ENCODE results near the gene ZNF664.

ZNF664 gene

DNA sequence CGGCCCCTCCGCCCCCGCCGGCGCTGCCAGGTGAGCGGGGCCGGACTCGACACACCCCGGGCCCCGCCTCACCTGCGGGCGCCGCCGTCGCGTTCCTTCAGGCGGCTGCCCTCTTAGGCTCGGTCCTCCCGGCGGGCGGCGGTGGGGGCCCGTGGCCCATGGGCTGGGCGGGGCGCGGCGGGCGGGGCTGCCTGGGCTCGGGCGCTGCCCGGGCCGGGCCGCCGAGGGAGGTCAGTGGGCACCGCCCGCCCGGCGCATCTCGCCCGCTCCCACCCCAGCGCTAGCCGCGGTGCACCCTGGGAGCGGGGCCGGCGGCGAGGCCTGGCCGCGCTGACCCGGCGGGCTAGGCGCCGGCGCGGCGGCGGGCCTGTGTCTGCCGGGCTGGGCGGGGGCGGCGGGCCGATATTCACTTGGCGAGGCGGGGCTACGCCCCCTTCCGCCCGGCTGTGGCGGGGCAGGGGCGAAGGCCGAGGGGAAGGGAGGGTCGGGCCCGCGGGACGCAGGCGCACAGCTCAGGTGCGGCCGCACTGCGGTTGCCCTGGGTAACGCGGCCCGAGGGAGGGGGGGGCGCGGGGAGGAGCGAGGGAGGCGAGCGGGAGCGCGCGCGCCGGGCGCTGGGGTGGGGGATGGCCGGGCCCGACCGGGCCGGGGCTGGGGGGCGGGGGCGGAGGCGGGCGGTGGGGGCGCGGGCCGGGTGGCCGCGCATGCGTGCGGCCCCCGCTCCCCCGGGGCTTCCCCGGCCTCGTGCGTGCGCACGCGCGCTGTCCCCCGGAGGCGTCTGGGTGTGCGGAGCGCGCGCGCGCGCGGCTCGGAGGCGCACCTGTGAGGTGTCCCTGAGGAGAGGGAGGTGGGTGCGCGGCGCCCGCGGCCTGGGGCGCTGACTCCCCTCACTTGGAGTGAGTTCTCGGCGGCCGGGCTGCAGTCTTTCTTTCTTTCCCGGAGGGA is at the start of gene ZNF664, which contains the start of gene CCDC92:
ZNF664 (plus strand) TSS at position 759 of the 945 bp plus-strand sequence. CDS start 38,930 bp downstream, outside the sequence.
CCDC92 (minus strand) TSS at position 375 of the 945 bp plus-strand sequence. CDS start 28,526 bp downstream, outside the sequence.
- peak; percentile 68 for DNase-seq

DNA sequence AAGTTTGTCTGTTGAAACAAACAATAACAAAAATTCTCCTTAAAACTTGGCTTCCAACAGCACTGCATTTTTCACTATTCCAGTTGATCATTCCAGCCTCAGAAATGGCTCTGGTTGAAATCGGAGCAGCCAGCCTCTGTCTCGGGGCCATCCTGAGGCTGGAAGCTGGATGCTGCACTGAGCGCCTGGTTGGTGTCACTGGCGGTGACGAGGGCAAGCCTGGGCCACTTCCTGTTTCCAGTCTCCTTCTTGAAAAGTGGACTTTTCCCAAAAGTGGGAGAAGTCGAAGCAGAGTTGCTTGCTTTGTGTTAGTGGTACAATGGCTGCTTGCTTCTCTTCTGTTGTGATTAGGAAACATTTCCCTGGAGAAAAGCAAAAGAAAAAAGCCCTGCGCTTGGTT is 49.1 kb upstream of the ZNF664 start:
- DNase-seq = no peak

DNA sequence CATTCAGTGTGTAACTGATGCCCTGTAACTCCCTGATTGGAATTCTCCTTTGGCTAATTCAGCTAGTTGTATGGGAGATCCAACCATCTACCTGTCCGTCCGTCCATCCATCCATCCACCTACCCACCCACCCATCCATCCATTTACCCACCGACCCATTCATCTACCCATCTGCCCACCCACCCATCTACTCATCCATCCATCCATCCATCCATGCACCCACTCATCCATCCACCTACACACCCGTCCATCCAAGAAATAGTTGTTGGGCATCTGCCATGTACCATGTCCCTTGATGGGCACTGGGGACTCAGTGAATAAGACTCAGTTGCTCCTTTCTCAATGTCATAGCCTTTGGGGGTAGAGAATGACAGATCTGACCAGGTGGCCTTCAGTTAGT is 48.5 kb upstream of the ZNF664 start:
- DNase-seq = no peak

DNA sequence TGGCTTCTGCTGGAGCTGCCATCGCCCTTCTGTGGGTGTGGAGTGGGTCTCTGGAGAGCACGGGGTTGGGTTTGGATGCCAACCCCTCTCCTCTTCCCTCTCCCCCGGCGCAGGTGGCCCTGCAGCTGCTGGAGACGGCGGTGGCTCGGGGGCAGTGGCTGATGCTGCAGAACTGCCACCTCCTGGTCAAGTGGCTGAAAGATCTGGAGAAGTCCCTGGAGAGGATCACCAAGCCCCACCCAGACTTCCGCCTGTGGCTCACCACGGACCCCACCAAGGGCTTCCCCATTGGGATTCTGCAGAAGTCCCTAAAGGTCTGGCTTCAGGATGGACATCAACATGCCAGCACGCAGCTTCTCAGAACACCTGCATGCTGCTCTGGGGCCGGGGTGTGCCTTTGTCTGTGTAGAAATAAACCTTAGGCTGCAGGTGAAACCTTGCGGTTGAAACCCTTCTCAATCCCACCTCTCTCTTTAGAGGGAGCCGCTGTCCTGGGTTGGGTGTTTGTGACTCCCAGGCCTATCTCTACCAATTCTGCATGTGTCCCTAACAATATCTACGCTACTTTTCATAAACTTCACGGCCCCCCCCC is 44.6 kb upstream of the ZNF664 start:
- DNase-seq = no peak

DNA sequence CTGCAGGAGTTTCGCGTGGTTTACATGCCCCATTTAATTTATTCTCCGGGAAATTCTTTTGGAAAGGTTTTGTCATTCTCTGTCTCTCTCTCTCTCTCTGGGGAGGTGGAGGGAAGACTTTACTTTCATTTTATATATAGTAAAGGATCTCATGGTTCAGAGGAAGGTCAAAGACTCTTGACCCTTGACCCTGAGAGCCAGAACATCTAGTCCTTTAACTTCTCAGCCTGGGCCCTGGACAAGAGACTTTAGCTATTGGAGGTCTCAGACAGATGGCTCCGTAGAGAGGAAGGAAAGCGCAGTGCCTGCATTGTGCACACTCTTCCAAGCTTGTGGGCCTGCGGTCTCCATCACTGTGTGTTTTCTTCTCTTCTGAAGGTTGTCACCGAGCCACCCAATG is 44.1 kb upstream of the ZNF664 start:
- DNase-seq = no peak

DNA sequence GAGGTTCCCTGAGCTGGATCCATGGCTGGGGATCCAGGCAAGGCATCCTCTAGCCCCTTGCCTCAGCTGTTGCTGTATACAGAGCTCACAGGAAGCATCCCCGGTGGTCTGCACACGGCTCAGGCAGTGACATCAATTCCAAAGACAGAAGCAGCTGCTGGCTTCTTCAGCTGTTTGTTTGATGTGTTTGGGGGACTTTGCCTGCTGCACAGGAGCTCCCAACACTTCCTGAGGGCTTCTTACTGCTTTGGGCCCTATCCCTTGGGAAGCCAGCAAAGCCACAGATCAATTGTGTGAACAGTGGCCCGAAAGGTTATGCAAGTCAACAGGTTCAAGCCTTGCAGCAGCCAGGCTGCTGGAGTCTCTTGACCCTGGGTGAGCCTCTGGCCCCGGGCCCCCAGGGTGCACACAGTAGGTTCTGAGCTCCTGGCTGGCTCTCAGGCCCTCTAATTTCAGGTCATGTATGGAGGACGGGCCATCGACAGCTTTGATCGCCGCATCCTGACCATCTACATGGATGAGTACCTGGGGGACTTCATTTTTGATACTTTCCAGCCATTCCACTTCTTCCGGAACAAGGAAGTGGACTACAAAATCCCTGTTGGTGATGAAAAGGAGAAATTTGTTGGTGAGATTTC is 43.0 kb upstream of the ZNF664 start:
- no peak for DNase-seq

DNA sequence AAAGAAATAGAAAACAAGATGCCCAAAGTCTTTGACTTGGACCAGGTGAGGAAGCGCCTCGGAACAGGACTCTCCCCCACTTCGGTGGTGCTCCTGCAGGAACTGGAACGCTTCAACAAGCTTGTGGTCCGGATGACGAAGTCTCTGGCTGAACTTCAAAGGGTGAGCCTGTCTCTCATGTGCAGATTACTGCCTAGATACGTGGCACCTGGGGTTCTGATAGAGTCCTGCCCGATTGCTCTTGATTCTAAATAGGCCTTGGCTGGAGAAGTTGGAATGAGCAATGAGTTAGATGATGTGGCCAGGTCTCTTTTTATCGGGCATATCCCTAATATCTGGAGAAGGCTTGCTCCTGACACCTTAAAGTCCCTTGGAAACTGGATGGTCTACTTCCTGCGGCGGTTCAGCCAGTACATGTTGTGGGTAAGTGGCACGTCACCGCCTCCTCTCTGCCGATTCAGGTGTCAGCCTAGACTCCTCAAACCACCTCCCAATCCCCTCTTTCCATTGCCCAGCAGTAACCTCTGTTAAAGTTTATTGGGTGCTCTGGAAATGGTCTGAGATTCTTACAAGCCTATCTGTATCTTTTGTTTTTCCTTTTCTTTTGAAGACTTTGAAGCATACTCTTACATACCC is 41.2 kb upstream of the ZNF664 start:
- DNase-seq = no peak

DNA sequence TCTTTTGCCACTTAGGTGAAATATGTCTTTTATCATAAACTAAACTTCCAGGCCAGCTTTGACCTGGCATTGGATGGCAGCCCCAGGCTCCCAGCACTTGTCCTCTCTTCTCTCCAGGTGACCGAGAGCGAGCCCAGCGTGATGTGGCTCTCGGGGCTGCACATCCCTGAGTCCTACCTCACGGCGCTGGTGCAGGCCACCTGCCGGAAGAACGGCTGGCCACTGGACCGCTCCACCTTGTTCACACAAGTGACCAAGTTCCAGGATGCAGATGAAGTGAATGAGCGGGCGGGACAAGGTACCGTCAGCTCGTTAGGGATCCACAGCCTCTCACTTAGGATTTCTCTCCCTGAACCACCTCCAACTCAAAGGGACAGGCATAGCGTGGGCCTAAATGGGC is 39.8 kb upstream of the ZNF664 start:
- DNase-seq = no peak

DNA sequence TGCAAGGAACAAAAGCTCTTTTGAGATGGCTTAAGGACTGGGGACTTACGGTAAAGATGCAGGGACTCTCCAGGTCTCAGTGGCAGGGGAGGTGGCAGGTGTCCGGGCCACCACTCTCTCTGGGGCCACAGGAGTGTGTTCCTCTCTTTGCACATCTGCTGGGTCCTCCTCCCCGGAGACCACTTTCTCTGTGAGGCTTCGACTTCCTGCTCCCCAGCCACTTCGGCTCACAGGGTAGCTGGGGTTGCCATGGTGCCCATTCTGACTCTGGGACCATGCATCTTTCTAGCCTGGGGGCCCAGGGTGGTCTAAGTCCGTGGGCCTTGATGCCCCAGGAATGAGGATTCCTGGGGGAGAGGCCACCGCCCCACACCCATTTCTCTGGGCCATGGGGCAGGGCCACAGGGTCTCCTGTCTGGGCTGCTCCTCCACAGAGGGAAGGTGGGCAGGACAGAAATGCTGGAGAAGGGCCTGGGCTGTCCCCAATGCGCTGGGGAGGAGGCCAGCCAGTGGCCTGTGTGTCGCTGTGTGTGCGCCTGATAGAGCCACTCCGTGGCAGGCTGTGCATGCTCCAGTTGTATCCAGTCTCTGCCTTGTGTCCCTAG is 38.9 kb upstream of the ZNF664 start:
- no peak for DNase-seq

DNA sequence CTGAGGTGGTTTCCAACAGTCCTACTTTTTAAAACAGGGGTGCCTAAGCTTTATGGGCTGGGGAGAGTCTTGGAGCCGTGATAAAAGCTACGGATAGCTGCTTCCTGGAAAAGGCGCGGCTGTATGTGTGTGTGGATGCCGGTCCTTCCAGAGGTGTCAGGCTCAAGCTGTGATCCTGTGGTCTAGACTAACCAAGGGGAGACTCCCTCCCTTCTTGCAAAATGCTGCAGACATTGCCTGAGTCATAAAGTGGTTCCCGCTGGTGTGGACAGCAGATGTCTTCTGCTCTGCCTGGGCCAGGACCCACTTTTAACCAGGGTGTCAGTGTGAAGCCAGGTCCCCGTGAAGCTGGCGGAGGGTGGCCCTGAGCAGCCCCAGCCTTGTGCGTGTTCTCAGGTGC is 38.2 kb upstream of the ZNF664 start:
- no peak for DNase-seq

DNA sequence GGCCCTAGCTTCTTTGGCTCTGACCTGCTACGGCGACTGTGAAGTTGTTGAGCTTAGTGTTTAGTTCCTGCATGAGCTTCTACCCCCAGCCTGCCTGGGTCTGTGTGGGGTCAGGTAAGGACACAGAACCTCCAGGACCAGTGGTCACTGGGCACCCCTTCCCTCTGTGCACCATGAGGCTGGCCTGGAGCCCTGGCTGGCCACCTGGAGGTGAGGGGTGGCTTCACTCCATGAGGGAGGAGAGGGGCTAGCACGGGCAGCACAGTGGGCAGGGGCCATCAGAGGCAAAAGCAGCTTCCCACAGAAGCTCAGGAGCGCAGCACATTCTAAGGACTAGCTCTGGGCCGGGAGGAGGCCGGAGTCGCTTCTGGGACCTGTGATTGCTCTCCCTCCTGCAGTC is 37.1 kb upstream of the ZNF664 start:
- DNase-seq = no peak

DNA sequence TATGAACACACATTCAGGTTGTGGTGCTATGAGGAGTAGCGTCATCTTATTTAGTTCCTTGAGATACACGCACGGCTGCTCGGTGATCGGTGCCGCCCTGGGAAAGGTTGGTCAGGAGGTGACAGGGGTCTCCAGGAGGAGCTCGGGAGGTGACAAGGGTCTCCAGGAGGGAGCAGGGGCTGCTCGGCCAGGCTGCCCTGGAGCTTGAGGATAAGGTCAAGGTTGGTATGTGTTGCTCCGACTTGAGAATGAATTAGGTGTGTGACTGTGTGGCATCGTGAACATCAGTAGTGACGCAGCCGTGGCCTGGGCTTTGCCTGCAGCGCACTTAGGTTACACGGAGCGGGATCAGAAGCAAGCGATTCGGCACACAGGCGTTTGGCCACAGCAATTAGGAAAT is 36.5 kb upstream of the ZNF664 start:
- DNase-seq = no peak

DNA sequence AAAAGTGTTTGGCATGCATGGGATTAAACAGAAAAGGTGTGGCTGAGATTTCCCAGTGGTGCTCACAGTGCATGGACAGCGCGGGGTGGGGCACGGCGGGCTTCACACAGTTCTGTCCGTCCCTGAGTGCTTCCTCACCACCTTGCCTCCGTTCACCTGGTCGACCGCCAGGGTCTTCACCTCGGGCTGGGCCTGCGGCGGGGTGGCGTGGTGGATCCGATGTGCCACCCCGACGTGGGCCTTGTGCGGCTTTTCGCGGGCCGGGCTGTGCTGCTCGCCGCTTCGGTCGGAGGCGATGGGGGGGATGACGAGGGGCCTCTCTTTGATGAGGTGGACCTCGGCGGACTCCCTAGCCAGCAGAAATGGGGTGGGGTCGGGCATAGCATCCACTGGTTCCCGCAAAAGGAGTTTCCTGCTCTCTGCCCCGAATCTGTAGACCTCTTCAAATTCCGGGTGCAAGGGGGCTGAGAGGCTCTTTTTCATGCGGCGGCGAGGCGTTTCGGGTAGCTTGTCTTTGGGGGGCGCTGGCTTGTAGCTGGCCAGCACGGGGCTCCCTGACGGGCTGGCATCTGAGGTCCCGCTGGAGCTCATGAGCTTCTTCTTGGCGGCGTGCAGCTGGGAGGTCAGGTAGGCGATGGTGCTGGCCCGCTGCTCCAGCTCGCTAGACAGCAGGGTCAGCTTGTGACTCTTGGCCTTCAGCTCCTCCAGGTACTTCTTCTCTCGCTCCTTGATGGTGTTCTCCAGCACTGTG is 35.9 kb upstream of the ZNF664 start:
- DNase-seq = no peak

DNA sequence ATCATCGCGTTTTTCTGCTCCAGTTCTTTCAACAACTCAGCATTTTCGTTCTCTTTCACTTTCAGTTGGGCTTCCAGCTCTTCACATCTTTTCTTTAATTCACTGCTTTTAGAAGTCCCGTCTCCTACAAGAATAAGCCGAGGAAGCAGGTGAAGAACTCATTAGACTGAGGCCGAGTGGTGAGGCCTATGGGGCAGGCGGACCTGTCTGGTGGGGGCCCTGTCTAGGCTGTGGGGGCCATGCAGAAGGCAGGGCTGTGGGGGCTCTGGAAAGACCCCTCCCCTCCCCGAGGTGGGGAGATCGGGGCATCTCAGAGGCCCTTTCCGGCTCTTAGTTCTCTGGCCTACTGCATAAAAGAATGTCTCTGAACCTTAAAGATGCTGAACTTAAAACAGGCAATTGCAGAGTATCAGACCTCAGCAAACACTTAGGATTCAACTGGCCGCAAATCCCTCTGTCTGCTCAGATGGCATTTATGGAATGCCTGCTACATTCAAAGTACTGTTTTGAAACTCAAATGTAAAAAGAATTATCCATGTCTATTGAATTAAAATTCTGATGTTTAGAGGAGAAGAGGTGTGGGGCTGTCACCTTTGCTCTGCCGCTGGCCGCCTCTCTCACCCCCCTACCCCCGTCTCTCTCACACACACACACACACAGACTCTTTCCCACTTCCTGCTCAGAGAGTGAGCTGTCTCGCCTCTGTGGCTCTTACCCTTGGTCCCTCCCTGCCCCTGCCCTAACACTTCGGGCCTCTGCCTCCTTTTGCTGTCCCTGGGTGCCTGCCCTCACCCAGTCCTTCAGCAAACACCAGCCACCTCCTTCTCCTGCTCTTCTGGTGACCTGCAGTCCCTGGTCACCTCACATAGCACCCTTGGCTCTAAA is 35.1 kb upstream of the ZNF664 start:
- no peak for DNase-seq

DNA sequence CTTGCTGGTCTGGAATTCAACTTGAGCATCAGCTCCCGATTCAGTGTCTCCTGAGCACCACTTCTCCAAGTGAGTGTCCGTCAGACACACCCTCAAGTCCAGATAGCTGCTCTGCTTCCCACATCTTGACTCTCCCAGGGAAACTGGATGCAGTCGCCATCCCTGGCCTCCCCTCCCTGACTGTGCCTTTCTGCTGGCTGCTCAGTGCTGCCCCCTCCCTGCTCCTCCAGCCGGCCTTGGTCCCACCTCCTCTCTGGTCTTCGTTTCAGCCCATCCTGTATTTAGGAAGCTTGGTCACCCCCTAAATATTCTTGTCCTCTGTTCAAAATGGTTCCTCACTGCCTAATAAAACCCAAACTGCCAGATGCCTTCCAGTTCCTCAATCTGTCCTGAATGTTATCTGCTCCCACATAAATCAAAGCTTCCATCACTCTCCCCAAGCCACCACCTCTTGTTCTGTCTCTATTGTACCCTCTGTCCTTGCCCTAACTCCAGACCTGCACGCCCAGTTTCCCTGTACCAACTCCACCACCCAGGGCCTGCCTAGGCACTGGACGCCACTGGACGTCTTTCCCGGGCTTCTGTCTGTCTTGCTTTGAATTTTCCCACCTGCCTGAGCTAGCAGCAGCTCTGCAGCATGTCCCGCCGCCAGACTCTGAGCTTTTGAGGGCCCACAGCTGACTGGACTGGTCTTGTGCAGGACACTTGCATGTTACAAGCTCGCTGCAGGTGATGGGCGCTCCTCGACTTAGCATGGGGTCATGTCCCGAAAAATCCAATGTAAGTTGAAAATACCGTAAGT is 34.1 kb upstream of the ZNF664 start:
- DNase-seq = no peak

DNA sequence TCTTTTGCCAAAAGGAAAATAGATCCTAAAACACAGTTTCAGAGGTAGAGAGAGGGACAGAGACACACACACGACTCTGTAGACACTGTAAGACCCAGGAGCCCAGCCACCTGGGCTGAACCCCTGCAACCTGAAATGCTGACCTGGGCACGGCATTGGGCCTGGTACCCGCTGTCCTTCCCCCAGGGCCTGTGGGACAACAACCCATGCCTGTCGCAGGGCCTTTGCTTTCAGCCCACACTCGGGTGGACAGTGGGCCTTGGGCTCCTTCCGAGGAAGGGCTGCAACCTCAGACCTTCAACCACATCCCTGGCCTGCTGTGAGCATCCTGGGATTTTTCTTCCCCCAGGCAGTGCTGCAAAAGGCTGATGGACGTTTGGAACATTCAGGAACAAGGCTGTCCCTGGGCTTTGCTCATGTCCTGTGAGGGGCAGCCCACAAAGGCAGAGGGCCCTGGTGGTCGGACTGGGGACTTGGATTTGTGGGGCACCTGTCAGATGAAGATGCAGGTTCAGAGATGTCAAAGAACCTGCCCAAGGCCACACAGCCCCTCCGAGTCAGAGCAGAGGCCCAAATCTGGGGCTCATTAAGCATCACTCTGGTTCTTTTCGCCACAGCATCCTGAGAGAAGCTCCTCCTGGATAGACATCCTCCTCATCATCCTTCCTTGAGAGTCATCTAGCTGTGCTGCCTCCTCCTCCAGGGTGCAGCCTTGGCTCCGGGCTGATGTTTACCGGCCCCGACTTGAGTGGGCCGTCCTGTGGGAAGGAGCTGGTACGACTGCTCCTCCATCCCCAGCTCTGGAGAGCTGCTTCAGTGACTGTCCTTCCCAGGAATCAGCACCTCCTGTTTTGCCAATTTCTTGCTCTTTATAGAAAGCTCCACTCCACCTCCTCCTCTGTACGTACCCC is 33.0 kb upstream of the ZNF664 start:
- DNase-seq = no peak

DNA sequence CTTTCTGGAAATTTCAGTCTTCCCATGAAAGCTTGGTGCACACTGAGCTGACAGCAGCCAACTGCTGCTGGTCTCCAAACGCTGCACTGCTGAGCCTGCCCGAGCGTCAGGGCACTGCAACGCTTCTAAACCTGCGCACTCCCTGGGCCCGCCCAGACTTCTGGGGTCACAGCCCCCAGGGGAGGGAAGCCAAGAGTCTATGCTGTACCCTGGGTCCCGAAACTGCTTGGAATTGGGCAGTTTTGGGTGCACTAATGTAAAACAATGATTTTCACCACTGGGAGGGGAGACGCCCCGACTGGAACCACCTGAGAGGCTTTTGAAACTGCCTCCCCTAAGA is 32.4 kb upstream of the ZNF664 start:
- DNase-seq = no peak

DNA sequence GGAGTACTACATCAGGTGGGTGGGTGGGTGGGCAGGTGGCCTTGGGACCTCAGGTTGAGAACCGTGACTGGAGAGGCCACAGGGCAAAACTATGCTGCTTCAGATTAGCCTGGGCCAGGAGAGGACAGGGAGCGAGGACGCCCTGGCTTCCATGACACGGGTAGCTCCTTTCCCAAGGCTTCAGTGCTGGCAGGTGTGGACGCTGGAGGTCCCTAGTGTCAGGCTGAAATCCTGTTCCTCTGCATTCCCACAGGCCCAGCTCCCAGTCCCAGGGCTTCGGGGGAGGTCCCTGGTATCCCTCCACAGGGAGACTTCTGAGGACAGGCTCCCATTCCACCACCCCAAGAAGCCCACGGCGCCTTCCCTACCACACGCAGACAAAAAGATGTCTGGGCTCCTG is 32.0 kb upstream of the ZNF664 start:
- no peak for DNase-seq

DNA sequence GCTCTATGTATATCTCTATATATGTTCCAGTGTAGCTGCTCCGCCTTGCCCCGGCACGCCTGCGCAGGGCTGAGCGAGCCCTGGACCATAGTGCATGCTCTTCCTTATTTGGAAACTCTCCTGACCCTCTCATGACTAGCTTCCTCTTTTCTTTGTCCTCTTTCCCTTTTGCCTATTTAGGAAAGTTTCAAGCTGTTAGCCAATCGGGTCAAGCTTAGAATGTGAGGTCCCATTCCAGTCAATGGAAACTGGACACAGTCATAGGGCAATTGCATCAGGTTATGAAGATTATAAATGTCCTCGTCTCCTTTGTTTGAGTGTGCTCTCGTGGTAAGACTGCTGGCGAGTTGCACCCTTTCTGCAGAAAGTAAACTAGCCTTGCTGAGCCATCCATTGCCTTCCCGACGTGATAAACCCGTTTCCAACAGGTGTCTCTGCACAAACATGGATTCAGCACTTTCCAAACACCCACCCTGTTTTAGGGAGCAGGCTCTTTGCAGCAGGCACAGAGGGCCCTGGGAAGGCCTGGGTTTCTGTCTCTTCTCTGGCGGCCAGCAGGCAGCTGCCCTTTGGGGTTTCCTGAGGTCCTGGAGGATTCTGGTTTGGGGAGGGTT is 31.3 kb upstream of the ZNF664 start:
- no peak for DNase-seq

Data from GF-D8 (cell line).